ENCODE measurements around the gene RNF167. TPM values are rescaled to one million over a fixed set of nuclear protein-coding genes. Genes with fewer than 3 reads are reported as not detected.

The RNF167 gene
- total RNA-seq, 1 donor from 2014 or later: 97.5 TPM

DNA sequence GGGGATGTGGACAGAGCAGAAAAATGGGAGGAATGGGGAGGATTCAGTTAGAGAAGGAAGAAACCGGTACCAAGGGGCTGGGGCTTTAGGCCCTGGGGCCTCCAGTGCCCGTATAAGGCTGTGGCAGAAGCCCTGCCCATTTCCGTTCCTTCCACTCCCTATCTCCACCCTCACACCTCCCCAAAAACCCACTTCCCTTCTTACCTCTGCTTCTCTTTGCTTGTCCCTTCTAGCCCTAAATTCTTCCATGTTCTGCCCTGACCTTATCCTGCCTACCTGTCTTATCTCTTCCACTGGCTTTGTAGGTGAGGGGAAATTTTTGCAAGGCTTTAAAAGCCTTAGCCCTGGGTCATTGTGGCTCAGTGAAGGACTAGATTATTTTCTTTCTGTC lies 4.1 kb downstream of the RNF167 start:
- Histone ChIP-seq H3K9me3 (no peaks in the 10 kb centered on the region), H3K4me1 (peaks cover 55% of the 10 kb centered on the region), H3K36me3 (peaks cover 50% of the 10 kb centered on the region), H3K4me3 (peak overlapping the region; percentile 99), H3K27me3 (ENCODE audit: low read depth) (no peaks in the 10 kb centered on the region), H3K27ac (peak overlapping the region; percentile 47)
- ATAC-seq: no peak
- TF ChIP-seq, protein P1, sequence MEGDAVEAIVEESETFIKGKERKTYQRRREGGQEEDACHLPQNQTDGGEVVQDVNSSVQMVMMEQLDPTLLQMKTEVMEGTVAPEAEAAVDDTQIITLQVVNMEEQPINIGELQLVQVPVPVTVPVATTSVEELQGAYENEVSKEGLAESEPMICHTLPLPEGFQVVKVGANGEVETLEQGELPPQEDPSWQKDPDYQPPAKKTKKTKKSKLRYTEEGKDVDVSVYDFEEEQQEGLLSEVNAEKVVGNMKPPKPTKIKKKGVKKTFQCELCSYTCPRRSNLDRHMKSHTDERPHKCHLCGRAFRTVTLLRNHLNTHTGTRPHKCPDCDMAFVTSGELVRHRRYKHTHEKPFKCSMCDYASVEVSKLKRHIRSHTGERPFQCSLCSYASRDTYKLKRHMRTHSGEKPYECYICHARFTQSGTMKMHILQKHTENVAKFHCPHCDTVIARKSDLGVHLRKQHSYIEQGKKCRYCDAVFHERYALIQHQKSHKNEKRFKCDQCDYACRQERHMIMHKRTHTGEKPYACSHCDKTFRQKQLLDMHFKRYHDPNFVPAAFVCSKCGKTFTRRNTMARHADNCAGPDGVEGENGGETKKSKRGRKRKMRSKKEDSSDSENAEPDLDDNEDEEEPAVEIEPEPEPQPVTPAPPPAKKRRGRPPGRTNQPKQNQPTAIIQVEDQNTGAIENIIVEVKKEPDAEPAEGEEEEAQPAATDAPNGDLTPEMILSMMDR (IDR thresholded peaks at IDR 0.05): no peak
- DNase-seq: no peak
- intact Hi-C loops (cut with DNase I): no loop called here

- Histone ChIP-seq H3K4me3 (peak overlapping the region; percentile 99), H3K27ac (peak overlapping the region; percentile 47), H3K4me1 (peaks cover 52% of the 10 kb centered on the region), H3K9me3 (no peaks in the 10 kb centered on the region), H3K36me3 (peaks cover 50% of the 10 kb centered on the region), H3K27me3 (ENCODE audit: low read depth) (no peaks in the 10 kb centered on the region)
- TF ChIP-seq, protein P1 (IDR thresholded peaks at IDR 0.05): no peak
- intact Hi-C loops (cut with DNase I): no loop called here
- ATAC-seq (no peak), DNase-seq (no peak)
Measured at GRCh38 chr17:4944554-4945175, 4.6 kb downstream of the RNF167 start.

- peak overlapping the region; percentile 99 for H3K4me3 ChIP-seq
Measured at GRCh38 chr17:4945176-4945943, 5.3 kb downstream of the RNF167 start.

DNA sequence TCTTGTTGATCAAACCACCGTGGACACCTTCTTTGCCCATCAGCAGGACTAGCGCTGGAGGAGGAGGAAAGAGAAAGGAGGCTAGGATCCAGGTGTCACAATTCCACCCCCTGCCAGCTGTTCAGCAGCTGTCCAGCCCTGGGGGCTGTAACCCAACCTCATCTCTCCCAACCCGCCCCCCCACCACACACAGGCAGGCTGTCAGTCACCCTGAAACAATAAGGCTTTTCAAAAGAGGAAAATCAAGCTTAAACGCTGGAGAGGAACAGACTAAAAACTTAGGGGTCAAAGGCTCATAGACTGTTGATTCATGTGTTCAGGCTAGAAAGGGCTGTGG lies 5.8 kb downstream of the RNF167 start:
- no peak for DNase-seq
- TF ChIP-seq, protein P1 (IDR thresholded peaks at IDR 0.05): no peak
- Histone ChIP-seq H3K27ac (no peak overlapping the region), H3K27me3 (ENCODE audit: low read depth) (no peaks in the 10 kb centered on the region), H3K9me3 (no peaks in the 10 kb centered on the region), H3K4me1 (peaks cover 59% of the 10 kb centered on the region), H3K36me3 (peaks cover 50% of the 10 kb centered on the region), H3K4me3 (peak overlapping the region; percentile 99)
- no peak for ATAC-seq
- intact Hi-C loops (cut with DNase I): no loop called here

More at GRCh38 chr17:4945176-4945943, 5.3 kb downstream of the RNF167 start:
- TF ChIP-seq, protein P1 (IDR thresholded peaks at IDR 0.05): no peak
- ATAC-seq: no peak
- H3K36me3 ChIP-seq: peaks cover 50% of the 10 kb centered on the region
- DNase-seq: peak; percentile 77
- H3K4me1 ChIP-seq: peaks cover 55% of the 10 kb centered on the region
- intact Hi-C loops (cut with DNase I): no loop called here
- H3K9me3 ChIP-seq: no peaks in the 10 kb centered on the region
- H3K27me3 ChIP-seq (ENCODE audit: low read depth): no peaks in the 10 kb centered on the region
- H3K27ac ChIP-seq: peak overlapping the region; percentile 47

DNA sequence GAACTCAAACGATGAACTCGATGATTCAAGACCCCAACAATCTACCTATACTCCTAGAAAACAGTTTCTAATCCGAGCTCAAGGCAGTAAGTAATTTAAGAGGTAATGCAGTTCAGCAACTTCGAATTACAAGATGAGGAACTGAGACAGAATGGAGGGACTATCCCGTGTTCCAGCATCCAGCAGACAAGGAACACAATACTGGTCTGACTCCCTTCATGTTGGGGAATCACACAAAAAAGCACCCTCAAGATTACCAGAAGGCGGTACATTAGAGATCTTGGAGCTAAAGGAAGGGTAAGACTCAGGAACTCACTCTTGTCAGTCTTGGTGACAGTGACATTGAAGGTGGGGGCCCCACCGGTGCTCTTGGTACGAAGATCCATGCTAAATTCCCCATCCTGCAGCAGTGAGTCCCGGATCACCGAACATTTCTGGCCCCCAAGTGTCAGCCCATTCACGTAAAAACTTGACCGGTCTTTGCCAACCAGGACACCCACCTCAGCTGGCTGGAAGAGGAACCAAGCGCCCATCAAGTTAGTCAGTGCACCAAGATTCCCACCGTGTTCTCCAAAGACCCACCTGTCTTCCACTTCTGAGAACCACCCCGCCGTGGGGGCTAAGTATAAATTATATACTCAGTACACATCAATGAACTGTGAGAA lies 6.4 kb downstream of the RNF167 start:
- no peaks in the 10 kb centered on the region for H3K27me3 ChIP-seq (ENCODE audit: low read depth)
- TF ChIP-seq, protein P1 (IDR thresholded peaks at IDR 0.05): no peak
- H3K27ac ChIP-seq: no peak overlapping the region
- peaks cover 58% of the 10 kb centered on the region for H3K4me1 ChIP-seq
- peak overlapping the region; percentile 99 for H3K4me3 ChIP-seq
- ATAC-seq: no peak
- no peaks in the 10 kb centered on the region for H3K9me3 ChIP-seq
- H3K36me3 ChIP-seq: peaks cover 50% of the 10 kb centered on the region
- DNase-seq: no peak
- intact Hi-C loops (cut with DNase I): no loop called here
